HG03095 (cell line): Measurements from ENCODE around the gene TMEM229B.

Experiments used
- ATAC-seq: cut with Tn5 transposase; IDR thresholded peaks from one replicate; pipeline ENCODE4 v1.9.1; 2021; ENCODE audit warnings: moderate library complexity; ENCODE audit not compliant: unreplicated experiment

The TMEM229B gene

GRCh38 chr14:67515386-67516079 is 27.0 kb upstream of the TMEM229B start:
- no peak for ATAC-seq

DNA sequence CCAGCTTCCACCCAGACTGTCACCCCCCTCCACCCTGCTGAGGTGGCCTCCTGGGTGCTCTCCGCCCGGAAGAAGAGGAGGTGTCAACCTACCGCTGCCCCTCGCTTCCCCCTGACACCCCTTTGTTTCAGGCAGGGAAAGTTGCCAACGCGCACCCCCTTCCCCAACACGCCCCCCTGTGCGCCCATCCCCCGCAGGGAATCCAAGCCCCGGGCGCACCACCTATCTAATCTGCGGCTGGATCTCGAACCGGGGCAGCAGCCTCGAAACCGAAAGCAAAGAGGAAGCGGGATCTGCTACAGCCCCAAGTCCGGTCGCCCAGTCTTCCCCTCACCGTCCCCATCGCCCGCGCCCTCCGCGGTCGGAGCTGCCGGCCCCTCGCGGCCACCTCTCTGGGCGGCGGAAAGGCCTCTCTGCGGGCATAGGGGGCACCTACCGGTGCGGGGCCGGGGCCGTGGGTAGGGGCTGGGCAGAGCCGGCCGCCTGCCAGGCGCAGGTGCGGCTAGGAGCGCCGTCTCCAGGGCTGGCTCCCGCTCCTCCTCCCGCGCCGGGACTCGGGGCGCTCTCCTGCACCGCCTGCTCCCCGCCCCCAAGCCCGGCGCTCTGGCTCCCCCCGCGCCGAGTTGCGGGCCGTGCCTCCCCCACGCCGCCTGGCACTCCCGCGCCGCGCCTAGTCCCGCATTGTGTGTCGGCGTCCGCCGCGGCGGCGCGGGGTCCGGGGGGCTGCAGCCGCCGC is 26.3 kb upstream of the TMEM229B start:
- no peak for ATAC-seq

GRCh38 chr14:67514203-67514607 is 25.7 kb upstream of the TMEM229B start:
- no peak for ATAC-seq

GRCh38 chr14:67513631-67514108 is 25.1 kb upstream of the TMEM229B start:
- ATAC-seq: no peak

DNA sequence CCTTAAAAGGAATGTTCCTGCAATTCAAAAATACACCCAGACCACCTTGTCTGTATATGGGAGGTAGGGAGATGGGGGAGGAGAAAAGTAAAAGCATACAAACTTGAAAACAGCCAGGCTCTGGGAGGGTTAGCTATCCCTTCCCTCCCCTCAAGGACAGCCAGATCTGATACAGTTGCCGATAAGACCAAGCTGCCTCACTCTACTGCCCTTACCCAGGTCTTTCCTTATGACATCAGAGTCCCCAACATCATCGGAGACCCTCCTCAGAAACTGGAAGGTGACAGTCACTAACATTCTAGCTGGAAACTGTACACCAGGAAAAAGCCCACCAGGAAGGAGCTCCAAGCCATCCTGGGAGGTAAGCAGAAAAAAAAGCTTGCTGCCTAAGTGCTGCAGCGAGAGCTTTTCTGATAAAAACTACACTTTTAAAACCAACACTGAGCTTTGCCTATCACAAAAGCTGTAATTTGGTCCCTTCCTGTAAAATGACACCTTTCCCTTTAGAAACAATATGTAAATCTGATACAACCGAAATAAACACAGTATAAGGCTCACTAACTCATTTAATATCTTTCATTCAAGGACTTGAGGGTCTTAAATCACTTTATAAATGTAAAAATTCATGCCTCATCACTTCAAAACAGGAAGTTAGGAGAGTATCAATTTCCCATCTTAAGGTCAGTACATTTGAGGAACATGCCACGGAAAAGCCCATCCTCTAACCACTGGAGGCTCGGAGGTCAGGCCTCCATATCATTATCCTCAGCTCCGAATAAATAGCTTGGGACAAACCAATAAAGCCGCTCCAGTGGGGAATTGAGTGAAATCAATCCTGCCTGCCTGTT is 24.2 kb upstream of the TMEM229B start:
- ATAC-seq: no peak

- ATAC-seq: no peak
Observed at GRCh38 chr14:67510836-67511235, 22.3 kb upstream of the TMEM229B start.

DNA sequence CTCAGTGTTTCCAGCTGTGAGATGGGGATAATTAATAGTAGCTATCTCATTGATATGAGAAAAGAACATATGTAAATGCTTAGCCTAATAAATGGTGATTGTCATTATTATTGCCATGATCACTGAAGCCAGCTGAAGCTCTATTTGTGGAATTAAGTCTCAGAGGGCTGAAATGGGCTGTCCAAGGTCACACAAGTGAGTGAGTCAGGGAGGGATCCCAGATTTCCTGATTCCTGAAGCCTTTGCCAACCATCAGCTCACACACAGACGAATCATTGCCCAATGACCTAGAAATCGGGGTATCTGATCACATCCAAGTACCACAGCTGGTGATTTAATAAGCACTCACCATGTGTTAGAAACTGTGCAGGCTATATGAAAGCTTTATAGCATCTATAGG is 21.6 kb upstream of the TMEM229B start:
- no peak for ATAC-seq

DNA sequence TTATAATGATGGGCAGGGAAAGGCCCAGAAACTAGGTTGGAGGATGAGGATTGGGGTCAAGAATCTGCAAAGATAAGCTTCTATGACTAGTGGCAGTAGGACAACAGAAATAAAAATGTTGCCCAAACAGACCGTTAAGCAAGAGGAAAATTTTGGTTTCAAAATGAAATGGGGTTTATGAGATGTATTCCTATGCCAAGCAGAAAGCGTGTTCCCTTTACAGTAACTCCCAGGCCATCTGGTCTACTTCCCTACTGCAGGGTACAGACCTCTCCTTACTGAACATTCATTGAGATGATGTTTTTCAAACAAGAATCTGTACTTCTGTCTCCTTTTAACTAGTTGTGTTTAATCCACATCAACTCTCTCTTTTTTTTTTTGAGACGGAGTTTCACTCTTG is 20.4 kb upstream of the TMEM229B start:
- no peak for ATAC-seq

- no peak for ATAC-seq
Observed at GRCh38 chr14:67505254-67505653, 16.7 kb upstream of the TMEM229B start.

- no peak for ATAC-seq
Observed at GRCh38 chr14:67503331-67503730, 14.8 kb upstream of the TMEM229B start.

- no peak for ATAC-seq
Observed at GRCh38 chr14:67502867-67503266, 14.3 kb upstream of the TMEM229B start.

DNA sequence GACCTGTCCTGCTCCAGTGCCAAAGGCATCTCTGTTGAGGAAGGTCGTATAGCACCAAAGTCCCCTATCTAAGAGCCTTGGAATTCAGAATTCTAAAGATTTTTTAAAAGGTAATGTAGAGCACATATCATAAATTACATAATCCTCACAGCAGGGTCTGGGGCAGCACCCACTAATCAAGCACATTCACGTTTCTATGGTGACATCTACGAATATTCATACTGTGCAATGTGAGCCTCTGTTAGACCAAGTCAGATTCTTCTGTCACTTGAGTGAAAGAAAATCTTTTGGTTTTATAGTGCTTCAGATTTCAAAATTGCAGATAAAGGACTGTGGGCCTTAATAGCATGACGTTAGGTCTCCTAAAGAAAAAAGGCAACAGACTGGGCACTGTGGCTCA is 13.1 kb upstream of the TMEM229B start:
- no peak for ATAC-seq

GRCh38 chr14:67500981-67501380 is 12.5 kb upstream of the TMEM229B start:
- no peak for ATAC-seq

GRCh38 chr14:67497716-67498115 is 9.2 kb upstream of the TMEM229B start:
- no peak for ATAC-seq

DNA sequence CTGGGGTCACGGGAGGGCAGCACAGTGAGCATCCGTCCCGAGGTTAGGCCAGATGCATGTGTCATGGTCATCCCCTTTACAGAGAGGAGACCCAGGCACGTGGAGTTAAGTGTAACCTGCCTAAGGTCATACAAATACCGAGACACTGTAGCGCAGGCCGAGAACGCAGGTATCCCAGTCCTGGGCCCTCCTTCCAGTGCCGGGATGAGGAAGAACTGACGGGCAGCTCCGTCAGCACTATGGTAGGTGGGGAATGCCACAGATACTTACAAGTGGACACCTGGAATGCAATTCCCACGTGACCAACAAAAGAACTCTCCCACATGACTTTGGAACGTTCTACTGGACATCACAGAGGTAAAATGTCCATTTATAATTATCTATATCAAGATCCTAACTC is 8.7 kb upstream of the TMEM229B start:
- no peak for ATAC-seq

- no peak for ATAC-seq
Observed at GRCh38 chr14:67495827-67496226, 7.3 kb upstream of the TMEM229B start.

GRCh38 chr14:67493092-67493717 is 4.7 kb upstream of the TMEM229B start:
- no peak for ATAC-seq

- no peak for ATAC-seq
Observed at GRCh38 chr14:67492538-67492937, 4.0 kb upstream of the TMEM229B start.

DNA sequence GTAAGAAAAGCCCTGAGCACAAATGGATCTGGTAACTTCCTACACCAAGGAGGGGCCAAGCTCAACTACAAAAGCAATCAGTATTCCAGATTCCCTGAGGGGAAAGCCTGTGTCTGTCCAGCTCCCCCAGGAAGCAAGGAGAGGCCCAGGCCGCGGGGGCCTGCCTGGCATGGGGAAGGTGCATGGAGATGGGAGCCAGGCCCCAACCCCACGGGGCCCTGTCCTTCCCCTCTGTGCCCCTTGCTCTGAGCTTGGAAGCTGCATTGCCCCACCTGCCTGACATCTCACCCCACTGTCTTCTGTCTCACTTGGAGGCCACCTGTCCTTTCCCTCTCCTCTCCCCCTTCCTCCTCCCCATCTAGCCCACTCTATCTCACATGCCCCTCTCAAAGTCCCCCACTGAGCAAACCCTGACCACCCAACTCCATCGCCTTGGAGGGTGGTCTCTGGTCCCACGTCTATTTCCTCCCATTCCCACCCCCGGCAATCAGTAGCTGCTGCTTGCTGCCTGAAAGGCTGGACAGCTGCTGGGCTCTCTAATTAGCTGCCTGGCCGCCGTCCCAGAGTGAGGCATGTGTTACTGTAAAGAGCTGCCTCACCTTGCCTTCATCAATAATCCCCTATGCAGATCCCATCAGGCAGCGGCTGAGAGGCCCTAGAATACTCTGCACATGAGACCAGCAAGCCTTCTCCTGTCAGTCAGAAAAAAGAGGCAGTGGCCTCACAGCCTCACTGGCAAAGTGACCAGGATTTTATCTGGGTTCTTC is 3.4 kb upstream of the TMEM229B start:
- ATAC-seq: no peak

- ATAC-seq: no peak
Observed at GRCh38 chr14:67491285-67491684, 2.8 kb upstream of the TMEM229B start.
